ENCODE measurements around the gene PDE3A. TPM values are rescaled to one million over a fixed set of nuclear protein-coding genes. Genes with fewer than 3 reads are reported as not detected.

Gene PDE3A
- total and polyA plus RNA-seq, 10 of the 15 experiments (the other 5 are each of a cell fraction or from before 2014, with no cell fraction given): 0.01 to 2.6 (median 1.5) TPM

GRCh38 chr12:20319366-20319765 lies 49.0 kb upstream of the PDE3A start (continued):
- TF ChIP-seq IRF3 (IDR thresholded peaks at IDR 0.05) (no peak), SKIL (IDR thresholded peaks at IDR 0.05; ENCODE audit: low read depth, poor library complexity, severe bottlenecking) (no peak), SREBF1 (IDR thresholded peaks at IDR 0.05; ENCODE audit: low read length) (no peak)

- 25% methylated on average over 4 of the region's 4 CpGs for WGBS (ENCODE audit: insufficient coverage, insufficient replicate concordance, low lambda C conversion rate, missing lambda C conversion rate)
- Histone ChIP-seq H4K20me1 (ENCODE audit: control insufficient read depth, insufficient read depth) (no peaks in the 10 kb centered on the region), H3K4me3 (no peak overlapping the region), H3K9me3 (replicated peaks; ENCODE audit: control insufficient read depth, insufficient read depth, low read length) (no peaks in the 10 kb centered on the region), H3K27ac (ENCODE audit: control insufficient read depth, insufficient read depth) (no peak overlapping the region), H3K79me2 (ENCODE audit: control insufficient read depth, insufficient read depth, low read length) (no peaks in the 10 kb centered on the region), H3K4me1 (ENCODE audit: control insufficient read depth, insufficient read depth, low read length) (no peaks in the 10 kb centered on the region), H3K4me2 (ENCODE audit: control insufficient read depth, insufficient read depth) (no peak overlapping the region), H3K9ac (ENCODE audit: control insufficient read depth, insufficient read depth, low read length) (no peak overlapping the region), H3K36me3 (ENCODE audit: control insufficient read depth in 2 of 2, insufficient read depth in 2 of 2, low read length in 1 of 2) (no peaks in the 10 kb centered on the region), H3K27me3 (replicated peaks in 1 of 2; ENCODE audit: control insufficient read depth in 2 of 2, insufficient read depth in 2 of 2, low read length in 1 of 2) (no peaks in the 10 kb centered on the region), H2AFZ (ENCODE audit: control insufficient read depth, low read depth, low read length) (no peak overlapping the region)
- ATAC-seq (no peak), FAIRE-seq (no peak), DNase-seq (ENCODE audit: low read depth, low spot score) (no peak)
- no TSS peak for BruUV-seq (replicated peaks)
- ChIA-PET SMC1A (ENCODE audit: uncharacterized antibody, unreplicated experiment) (no interaction called here), CTCF (no interaction called here), POLR2A (no interaction called here), RAD21 (ENCODE audit: unreplicated experiment) (no interaction called here)
- intact Hi-C loops (cut with micrococcal nuclease; ENCODE audit: unreplicated experiment): no loop called here
- in situ Hi-C loops (cut with MboI): no loop called here
- TF ChIP-seq LARP7 (IDR thresholded peaks at IDR 0.05) (no peak), SUZ12 (IDR thresholded peaks at IDR 0.05; ENCODE audit: unreplicated experiment) (no peak), MXI1 (IDR thresholded peaks at IDR 0.05; ENCODE audit: low read depth, low read length) (no peak), FOXM1 (IDR thresholded peaks at IDR 0.05; ENCODE audit: low read depth, low read length) (no peak), SKIL (IDR thresholded peaks at IDR 0.05; ENCODE audit: low read depth, poor library complexity, severe bottlenecking) (no peak), IRF5 (IDR thresholded peaks at IDR 0.05; ENCODE audit: borderline replicate concordance) (no peak), CBX5 (IDR thresholded peaks at IDR 0.05; ENCODE audit: low read depth) (no peak), DPF2 (IDR thresholded peaks at IDR 0.05) (no peak), CBFB (IDR thresholded peaks at IDR 0.05; ENCODE audit: low read depth) (no peak), EGR1 (IDR thresholded peaks at IDR 0.05; ENCODE audit: borderline replicate concordance in 1 of 2, low read depth in 2 of 2, low read length in 2 of 2) (no peak), ELK1 (IDR thresholded peaks at IDR 0.05; ENCODE audit: low read depth, low read length) (no peak), ZNF217 (IDR thresholded peaks at IDR 0.05) (no peak), NRF1 (conservative IDR thresholded peaks at IDR 0.05; ENCODE audit: low read depth, low read length) (no peak), STAT1 (conservative IDR thresholded peaks at IDR 0.05) (no peak)
Measured at GRCh38 chr12:20320552-20320951, 47.8 kb upstream of the PDE3A start.
